ENCODE data around the gene PNMA6E.

The PNMA6E gene

DNA sequence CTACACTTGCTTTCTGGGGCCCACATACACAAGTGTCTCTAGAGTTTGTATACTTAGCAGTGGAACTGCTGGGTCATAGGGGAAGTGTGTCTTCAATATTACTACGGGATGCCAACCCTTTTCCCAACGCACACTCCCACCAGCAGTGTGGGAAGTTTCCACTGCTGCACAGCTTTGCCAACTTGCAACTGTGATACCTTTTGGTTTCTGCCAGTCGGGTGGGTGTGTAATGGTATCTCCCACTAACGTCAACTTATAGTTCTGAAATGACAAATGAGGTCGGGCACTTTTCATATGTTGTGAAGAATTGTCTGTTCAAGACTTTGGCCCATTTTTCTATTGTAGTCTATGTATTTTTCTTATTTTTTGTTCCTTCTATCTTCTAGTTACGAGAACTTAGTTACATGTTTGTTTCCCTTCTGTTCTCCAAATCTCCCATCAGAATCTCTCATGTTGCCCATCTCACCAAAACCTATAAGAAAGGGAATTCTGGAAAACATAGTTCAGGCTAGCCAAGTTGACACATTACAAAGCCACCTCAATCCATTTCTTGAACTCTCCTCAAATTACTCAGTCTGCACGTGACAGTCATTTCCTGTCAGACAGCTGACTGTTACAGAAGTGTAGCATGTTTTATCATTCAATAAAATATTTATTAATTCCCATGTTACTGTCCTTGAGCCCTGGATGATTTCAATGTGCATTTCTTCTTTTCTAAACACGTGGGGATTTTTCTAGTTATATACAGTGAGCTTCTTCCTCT lies 30.7 kb downstream of the PNMA6E start:
- no peak for DNase-seq (ENCODE audit: low read depth, low spot score)
- no peak overlapping the region for H3K4me3 ChIP-seq
- no peak overlapping the region for H3K9ac ChIP-seq (ENCODE audit: insufficient read length)
- H3K27ac ChIP-seq: peak overlapping the region; percentile 36; the same call in 1 of the 2 replicates
- H3K36me3 ChIP-seq (ENCODE audit: insufficient read depth, low read length): no peaks in the 10 kb centered on the region
- H3K9me3 ChIP-seq (ENCODE audit: low read depth, low read length): no peaks in the 10 kb centered on the region
- TF ChIP-seq EZH2 (IDR thresholded peaks at IDR 0.05) (no peak), POLR2AphosphoS5 (IDR thresholded peaks at IDR 0.05; ENCODE audit: borderline replicate concordance, low read depth, low read length) (no peak), FOXP2 (optimal IDR thresholded peaks at IDR 0.05; ENCODE audit: control extremely low read depth, extremely low read length, insufficient read depth) (no peak)

- Histone ChIP-seq H3K9ac (ENCODE audit: insufficient read length) (no peak overlapping the region), H3K9me3 (ENCODE audit: low read depth, low read length) (no peaks in the 10 kb centered on the region), H3K4me3 (no peak overlapping the region), H3K27ac (no peak overlapping the region), H3K36me3 (ENCODE audit: insufficient read depth, low read length) (no peaks in the 10 kb centered on the region)
- TF ChIP-seq POLR2AphosphoS5 (IDR thresholded peaks at IDR 0.05; ENCODE audit: borderline replicate concordance, low read depth, low read length): no peak
- TF ChIP-seq FOXP2 (optimal IDR thresholded peaks at IDR 0.05; ENCODE audit: control extremely low read depth, extremely low read length, insufficient read depth): no peak
- TF ChIP-seq EZH2 (IDR thresholded peaks at IDR 0.05): no peak
- no peak for DNase-seq (ENCODE audit: low read depth, low spot score)
Measured at GRCh38 chrX:153366878-153367538, 34.1 kb downstream of the PNMA6E start.

DNA sequence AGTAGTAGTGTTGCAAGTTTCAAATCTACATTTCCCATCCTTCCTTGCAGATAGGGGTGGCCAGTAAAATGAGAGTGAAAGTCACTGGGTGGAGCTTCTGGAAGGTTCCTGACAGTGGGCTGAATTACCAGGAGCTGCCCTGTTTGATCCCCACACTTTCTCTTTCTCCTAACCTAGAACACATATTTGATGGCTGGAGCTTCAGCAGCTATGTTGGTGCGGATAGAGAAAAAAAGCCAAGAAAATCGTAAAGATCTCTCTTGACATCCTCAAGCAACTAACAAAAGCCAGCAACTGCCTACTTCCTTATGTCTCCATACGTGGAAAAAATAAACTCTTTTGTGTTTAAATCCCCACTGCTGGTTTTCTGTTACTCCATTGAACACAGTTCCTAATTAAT lies 35.0 kb downstream of the PNMA6E start:
- TF ChIP-seq EZH2 (IDR thresholded peaks at IDR 0.05): no peak
- no peak for TF ChIP-seq FOXP2 (optimal IDR thresholded peaks at IDR 0.05; ENCODE audit: control extremely low read depth, extremely low read length, insufficient read depth)
- no peak for TF ChIP-seq POLR2AphosphoS5 (IDR thresholded peaks at IDR 0.05; ENCODE audit: borderline replicate concordance, low read depth, low read length)
- Histone ChIP-seq H3K9me3 (ENCODE audit: low read depth, low read length) (no peaks in the 10 kb centered on the region), H3K4me3 (no peak overlapping the region), H3K36me3 (ENCODE audit: insufficient read depth, low read length) (no peaks in the 10 kb centered on the region), H3K9ac (ENCODE audit: insufficient read length) (no peak overlapping the region), H3K27ac (no peak overlapping the region)
- no peak for DNase-seq (ENCODE audit: low read depth, low spot score)

- Histone ChIP-seq H3K9ac (ENCODE audit: insufficient read length) (no peak overlapping the region), H3K4me3 (no peak overlapping the region), H3K27ac (no peak overlapping the region), H3K36me3 (ENCODE audit: insufficient read depth, low read length) (no peaks in the 10 kb centered on the region), H3K9me3 (ENCODE audit: low read depth, low read length) (no peaks in the 10 kb centered on the region)
- TF ChIP-seq FOXP2 (optimal IDR thresholded peaks at IDR 0.05; ENCODE audit: control extremely low read depth, extremely low read length, insufficient read depth): no peak
- no peak for TF ChIP-seq POLR2AphosphoS5 (IDR thresholded peaks at IDR 0.05; ENCODE audit: borderline replicate concordance, low read depth, low read length)
- no peak for TF ChIP-seq EZH2 (IDR thresholded peaks at IDR 0.05)
- no peak for DNase-seq (ENCODE audit: low read depth, low spot score)
Measured at GRCh38 chrX:153365670-153366069, 35.5 kb downstream of the PNMA6E start.

DNA sequence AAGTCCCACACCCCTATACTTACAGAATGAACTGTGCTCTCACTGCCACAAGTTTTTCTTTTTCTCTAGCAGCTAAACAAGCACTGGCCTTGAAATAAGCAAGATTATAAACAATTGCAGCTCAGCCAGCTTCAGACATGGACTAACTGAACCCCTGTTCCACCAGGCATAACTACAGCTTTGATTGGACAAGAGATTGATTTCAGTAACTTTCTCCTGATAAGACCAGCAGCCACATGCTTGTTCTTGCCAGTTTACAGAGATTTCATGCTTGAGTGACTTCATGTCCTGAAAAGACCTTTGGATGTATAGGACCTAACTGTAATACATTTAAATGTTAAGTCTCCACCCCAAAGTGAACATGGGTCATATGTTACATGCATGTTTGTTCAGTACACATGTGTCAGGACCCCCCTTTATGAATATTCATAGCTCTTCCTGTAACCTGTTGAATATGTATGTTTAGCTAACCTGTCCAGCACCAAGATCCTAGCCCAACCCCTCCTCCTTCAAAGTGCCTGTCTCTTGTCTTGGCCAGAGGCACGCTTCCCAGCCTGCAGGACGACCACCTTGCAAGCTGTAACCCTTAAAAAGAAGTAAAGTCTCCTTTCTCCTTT lies 39.3 kb downstream of the PNMA6E start:
- TF ChIP-seq FOXP2 (optimal IDR thresholded peaks at IDR 0.05; ENCODE audit: control extremely low read depth, extremely low read length, insufficient read depth) (no peak), EZH2 (IDR thresholded peaks at IDR 0.05) (no peak), POLR2AphosphoS5 (IDR thresholded peaks at IDR 0.05; ENCODE audit: borderline replicate concordance, low read depth, low read length) (no peak)
- H3K36me3 ChIP-seq (ENCODE audit: insufficient read depth, low read length): no peaks in the 10 kb centered on the region
- DNase-seq (ENCODE audit: low read depth, low spot score): no peak
- H3K27ac ChIP-seq: peak overlapping the region; percentile 51
- peak overlapping the region; percentile 43; the same call in 1 of the 2 replicates for H3K4me3 ChIP-seq
- peak overlapping the region; percentile 47 for H3K9ac ChIP-seq (ENCODE audit: insufficient read length)
- no peaks in the 10 kb centered on the region for H3K9me3 ChIP-seq (ENCODE audit: low read depth, low read length)

DNA sequence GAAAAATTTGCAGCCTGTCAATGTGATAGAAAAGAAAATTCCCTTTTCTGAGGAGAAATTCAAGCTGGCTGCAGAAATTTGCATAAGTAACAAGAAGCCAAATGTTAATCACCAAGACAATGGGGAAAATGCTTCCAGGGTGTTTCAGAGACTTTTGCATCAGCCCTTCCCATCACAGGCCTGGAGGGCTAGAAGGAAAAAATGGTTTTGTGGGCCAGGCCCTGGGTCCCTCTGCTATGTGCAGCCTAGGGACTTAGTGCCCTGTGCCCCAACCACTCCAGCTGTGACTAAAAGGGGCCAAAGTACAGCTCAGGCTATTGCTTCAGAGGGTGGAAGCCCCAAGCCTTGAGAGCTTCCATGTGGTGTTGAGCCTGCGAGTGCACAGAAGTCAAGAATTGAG lies 43.3 kb downstream of the PNMA6E start:
- Histone ChIP-seq H3K27ac (no peak overlapping the region), H3K9ac (ENCODE audit: insufficient read length) (no peak overlapping the region), H3K4me3 (no peak overlapping the region), H3K36me3 (ENCODE audit: insufficient read depth, low read length) (no peaks in the 10 kb centered on the region), H3K9me3 (ENCODE audit: low read depth, low read length) (no peaks in the 10 kb centered on the region)
- TF ChIP-seq FOXP2 (optimal IDR thresholded peaks at IDR 0.05; ENCODE audit: control extremely low read depth, extremely low read length, insufficient read depth) (no peak), POLR2AphosphoS5 (IDR thresholded peaks at IDR 0.05; ENCODE audit: borderline replicate concordance, low read depth, low read length) (no peak), EZH2 (IDR thresholded peaks at IDR 0.05) (no peak)
- no peak for DNase-seq (ENCODE audit: low read depth, low spot score)

DNA sequence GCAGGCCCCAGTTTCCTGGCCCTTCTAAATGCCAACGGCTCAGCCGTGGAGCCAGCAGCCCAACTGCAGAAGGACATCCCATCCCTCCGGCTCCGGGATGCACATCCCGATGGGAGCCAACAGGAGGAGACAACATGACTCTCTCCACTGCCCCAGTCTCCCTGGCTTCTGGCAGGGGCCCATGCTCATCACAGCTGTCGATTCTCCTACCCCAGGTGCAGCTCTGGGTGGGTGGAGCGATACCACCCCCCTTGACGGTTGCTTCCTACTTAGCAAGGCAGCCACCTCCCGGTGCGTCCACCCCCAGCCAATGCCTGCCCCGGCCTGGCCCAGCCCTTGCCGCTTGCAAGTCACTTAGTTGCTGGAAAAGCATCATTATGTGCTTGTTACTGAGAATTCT lies 47.7 kb downstream of the PNMA6E start:
- DNase-seq (ENCODE audit: low read depth, low spot score): no peak
- TF ChIP-seq EZH2 (IDR thresholded peaks at IDR 0.05) (no peak), FOXP2 (optimal IDR thresholded peaks at IDR 0.05; ENCODE audit: control extremely low read depth, extremely low read length, insufficient read depth) (no peak), POLR2AphosphoS5 (IDR thresholded peaks at IDR 0.05; ENCODE audit: borderline replicate concordance, low read depth, low read length) (no peak)

GRCh38 chrX:153352858-153353257 lies 48.3 kb downstream of the PNMA6E start:
- peaks cover 10% of the 10 kb centered on the region; the same call in 1 of the 2 replicates for H3K36me3 ChIP-seq (ENCODE audit: insufficient read depth, low read length)
- no peak for DNase-seq (ENCODE audit: low read depth, low spot score)
- H3K4me3 ChIP-seq: no peak overlapping the region
- no peak overlapping the region for H3K27ac ChIP-seq
- H3K9ac ChIP-seq (ENCODE audit: insufficient read length): no peak overlapping the region
- no peaks in the 10 kb centered on the region for H3K9me3 ChIP-seq (ENCODE audit: low read depth, low read length)
- TF ChIP-seq FOXP2 (optimal IDR thresholded peaks at IDR 0.05; ENCODE audit: control extremely low read depth, extremely low read length, insufficient read depth) (no peak), EZH2 (IDR thresholded peaks at IDR 0.05) (no peak), POLR2AphosphoS5 (IDR thresholded peaks at IDR 0.05; ENCODE audit: borderline replicate concordance, low read depth, low read length) (no peak)

More for the DNA sequence above, 47.7 kb downstream of the PNMA6E start:
- Histone ChIP-seq H3K36me3 (ENCODE audit: insufficient read depth, low read length) (peaks cover 7% of the 10 kb centered on the region; the same call in 1 of the 2 replicates), H3K4me3 (no peak overlapping the region), H3K9ac (ENCODE audit: insufficient read length) (no peak overlapping the region), H3K27ac (no peak overlapping the region), H3K9me3 (ENCODE audit: low read depth, low read length) (no peaks in the 10 kb centered on the region)

All from SK-N-MC (cell line).